DND-41 (cell line): Measurements from ENCODE around the gene TCEA2.

Source experiments
- CTCF ChIP-seq: IDR thresholded peaks from 2 replicates; pipeline ENCODE4 v1.5.1; 2012; ENCODE audit warnings: borderline replicate concordance, low read length, moderate library complexity, mild to moderate bottlenecking; ENCODE audit not compliant: poor library complexity, severe bottlenecking; ENCODE audit errors: extremely low read depth
- EZH2 ChIP-seq: IDR thresholded peaks from 3 replicates; pipeline ENCODE4 v1.6.1; 2012; ENCODE audit warnings: borderline replicate concordance, low read depth, mild to moderate bottlenecking, moderate library complexity, low read length, inconsistent platforms; ENCODE audit not compliant: severe bottlenecking

- TF ChIP-seq CTCF (no peak), EZH2 (no peak)
Measured at GRCh38 chr20:64104667-64105451, 41.9 kb downstream of the TCEA2 start.
